Spleen (tissue), 7 donors: ENCODE results near the gene SLCO2B1.

ENCODE experiments used
- POLR2A ChIP-seq, 3 donors: fragments of 450-650 bp; IDR thresholded peaks; one replicate each; pipeline ENCODE4 v1.5.1; 2017; ENCODE audit warnings: antibody characterized with exemption in 3 of 3, mild to moderate bottlenecking in 1 of 3
- POLR2AphosphoS5 ChIP-seq, 3 donors: sonication (generic); formaldehyde crosslinking; IDR thresholded peaks; one replicate each; pipeline ENCODE4 v1.5.1; 2017; ENCODE audit warnings: antibody characterized with exemption in 3 of 3
- TF ChIP-seq, protein P1 (sequence below), 11 experiments: fragments of 200-600 bp in 7 of 11; fragments of 450-650 bp in 4 of 11; sonication (generic) in 4 of 11; IDR thresholded peaks in 8 of 11; conservative IDR thresholded peaks in 3 of 11; 1 replicate in 7 of 11; 2 replicates in 4 of 11; pipeline versions ENCODE4 v1.4.0 to v1.8.0; 2016 to 2021; ENCODE audit warnings: antibody characterized with exemption in 11 of 11, inconsistent platforms in 4 of 11, mild to moderate bottlenecking in 1 of 11
- donor health status: DM: no; HTN: no; CAD: no; lungs with moderate emphysema.
- donor health status: DM: no; HTN: no; CAD: no.
- donor health status: DM: no; HTN: no; CAD: no.

GRCh38 chr11:75199412-75199955, 48.6 kb downstream of the SLCO2B1 start:
- TF ChIP-seq POLR2A (IDR thresholded peaks at IDR 0.05) (no peak), POLR2AphosphoS5 (IDR thresholded peaks at IDR 0.05) (no peak)
- TF ChIP-seq, protein P1, sequence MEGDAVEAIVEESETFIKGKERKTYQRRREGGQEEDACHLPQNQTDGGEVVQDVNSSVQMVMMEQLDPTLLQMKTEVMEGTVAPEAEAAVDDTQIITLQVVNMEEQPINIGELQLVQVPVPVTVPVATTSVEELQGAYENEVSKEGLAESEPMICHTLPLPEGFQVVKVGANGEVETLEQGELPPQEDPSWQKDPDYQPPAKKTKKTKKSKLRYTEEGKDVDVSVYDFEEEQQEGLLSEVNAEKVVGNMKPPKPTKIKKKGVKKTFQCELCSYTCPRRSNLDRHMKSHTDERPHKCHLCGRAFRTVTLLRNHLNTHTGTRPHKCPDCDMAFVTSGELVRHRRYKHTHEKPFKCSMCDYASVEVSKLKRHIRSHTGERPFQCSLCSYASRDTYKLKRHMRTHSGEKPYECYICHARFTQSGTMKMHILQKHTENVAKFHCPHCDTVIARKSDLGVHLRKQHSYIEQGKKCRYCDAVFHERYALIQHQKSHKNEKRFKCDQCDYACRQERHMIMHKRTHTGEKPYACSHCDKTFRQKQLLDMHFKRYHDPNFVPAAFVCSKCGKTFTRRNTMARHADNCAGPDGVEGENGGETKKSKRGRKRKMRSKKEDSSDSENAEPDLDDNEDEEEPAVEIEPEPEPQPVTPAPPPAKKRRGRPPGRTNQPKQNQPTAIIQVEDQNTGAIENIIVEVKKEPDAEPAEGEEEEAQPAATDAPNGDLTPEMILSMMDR (IDR thresholded peaks at IDR 0.05 in 8 of 11, conservative IDR thresholded peaks at IDR 0.05 in 3 of 11): no peak
